NT2/D1 (cell line): ENCODE data around the gene PKN2.

Experiments used
- SUZ12 ChIP-seq: IDR thresholded peaks from 2 replicates; pipeline ENCODE4 v1.6.1; 2011; ENCODE audit not compliant: insufficient read length, insufficient read depth; ENCODE audit errors: extremely low read depth
- YY1 ChIP-seq: IDR thresholded peaks from 2 replicates; pipeline ENCODE4 v1.6.1; 2011; ENCODE audit not compliant: insufficient read length, insufficient read depth
- ZNF274 ChIP-seq: IDR thresholded peaks from 2 replicates; pipeline ENCODE4 v1.6.1; 2011; ENCODE audit warnings: mild to moderate bottlenecking, low read depth, low read length

GRCh38 chr1:88768816-88769215 is 84.7 kb downstream of the PKN2 start:
- no peak for TF ChIP-seq ZNF274
- TF ChIP-seq YY1: no peak
- TF ChIP-seq SUZ12: no peak
